A549 (cell line): Measurements from ENCODE around the gene CMTM2. TPM values are rescaled to one million over a fixed set of nuclear protein-coding genes. Genes with fewer than 3 reads are reported as not detected.

Experiments used
- ATAC-seq, 2 experiments: fragments of 200-7000 bp in 1 of 2; fragments of >200 bp in 1 of 2; cut with Nextera tagmentation in 1 of 2; cut with Tn5 transposase in 1 of 2; 3 replicates each; pipeline versions ENCODE4 v1.8.0 to v1.9.1; 2018 to 2020; ENCODE audit warnings: mild to moderate bottlenecking in 1 of 2, moderate library complexity in 1 of 2
- CTCF ChIA-PET: fragments of 300-600 bp; sonication (Branson Sonifier 250); formaldehyde crosslinking; extraction: SDS; loops from one replicate; lab custom pipeline; 2021; ENCODE audit warnings: antibody characterized with exemption, inconsistent platforms; lab: Yijun Ruan, JAX
- POLR2A ChIA-PET: fragments of 350-600 bp; formaldehyde crosslinking; extraction: SDS; loops from one replicate; lab custom pipeline; 2021; ENCODE audit warnings: antibody characterized with exemption, inconsistent platforms; lab: Yijun Ruan, JAX
- DNase-seq, 2 experiments: peaks; one replicate each; pipeline versions ENCODE4 v3.0.0 to v3.0.0-alpha.2; 2011 to 2016; ENCODE audit warnings: low read depth in 1 of 2, low spot score in 1 of 2
- FAIRE-seq: peaks from 2 replicates; lab custom pipeline; 2011; peaks lifted over from hg19 to GRCh38; lab: Jason Lieb, UNC
- H3K27ac ChIP-seq, 2 experiments: fragments of >200 bp; sonication (Bioruptor Twin); formaldehyde crosslinking; 3 replicates each; pipeline ENCODE4 v1.5.1; 2016 to 2017
- H3K4me1 ChIP-seq: fragments of >200 bp; sonication (Bioruptor Twin); formaldehyde crosslinking; 3 replicates; pipeline ENCODE4 v1.6.1; 2016
- H3K4me2 ChIP-seq: fragments of >200 bp; sonication (Bioruptor Twin); formaldehyde crosslinking; 3 replicates; pipeline ENCODE4 v1.6.1; 2016
- H3K4me3 ChIP-seq: fragments of >200 bp; sonication (Bioruptor Twin); formaldehyde crosslinking; 3 replicates; pipeline ENCODE4 v1.5.1; 2016
- H3K9me3 ChIP-seq: fragments of >200 bp; sonication (Bioruptor Twin); formaldehyde crosslinking; 3 replicates; pipeline ENCODE4 v1.6.1; 2016
- CBX2 ChIP-seq: fragments of 200-600 bp; sonication (generic); IDR thresholded peaks from 2 replicates; pipeline ENCODE4 v1.6.1; 2016; ENCODE audit warnings: low read depth, mild to moderate bottlenecking, borderline replicate concordance
- CEBPB ChIP-seq, 2 experiments: fragments of >200 bp in 1 of 2; sonication (Bioruptor Twin) in 1 of 2; formaldehyde crosslinking in 1 of 2; IDR thresholded peaks; 2 replicates each; pipeline ENCODE4 v1.6.1; 2012 to 2016
- EP300 ChIP-seq, 2 experiments: fragments of >200 bp; sonication (Bioruptor Twin); formaldehyde crosslinking; IDR thresholded peaks; 2 replicates in 1 of 2; 3 replicates in 1 of 2; pipeline ENCODE4 v1.6.1; 2016 to 2017
- FOSB ChIP-seq: fragments of 250-450 bp; sonication (Bioruptor Pico); IDR thresholded peaks from 2 replicates; pipeline ENCODE4 v1.5.0; 2020; ENCODE audit warnings: mild to moderate bottlenecking, moderate library complexity
- HOXB13 ChIP-seq: fragments of 250-450 bp; sonication (Bioruptor Pico); IDR thresholded peaks from 2 replicates; pipeline ENCODE4 v1.5.0; 2020; ENCODE audit warnings: low read depth, mild to moderate bottlenecking, moderate library complexity
- JUN ChIP-seq, 2 experiments: fragments of >200 bp; sonication (Bioruptor Twin); formaldehyde crosslinking; IDR thresholded peaks; 2 replicates in 1 of 2; 3 replicates in 1 of 2; pipeline ENCODE4 v1.6.1; 2016 to 2017
- JUNB ChIP-seq: fragments of >200 bp; sonication (Bioruptor Twin); formaldehyde crosslinking; IDR thresholded peaks from 2 replicates; pipeline ENCODE4 v1.6.1; 2016
- KDM1A ChIP-seq: fragments of 200-600 bp; sonication (generic); IDR thresholded peaks from 2 replicates; pipeline ENCODE4 v1.6.1; 2016; ENCODE audit warnings: low read depth, mild to moderate bottlenecking
- MAFK ChIP-seq: fragments of 450-650 bp; IDR thresholded peaks from 2 replicates; pipeline ENCODE4 v1.6.1; 2014; ENCODE audit not compliant: partially characterized antibody
- NFE2L2 ChIP-seq: fragments of 150-350 bp; conservative IDR thresholded peaks from 2 replicates; pipeline ENCODE4 v1.6.1; 2014; ENCODE audit warnings: low read length
- NR3C1 ChIP-seq: fragments of >200 bp; sonication (Bioruptor Twin); formaldehyde crosslinking; IDR thresholded peaks from 3 replicates; pipeline ENCODE4 v1.6.1; 2017
- RAD21 ChIP-seq, 2 experiments: fragments of >200 bp in 1 of 2; sonication (Bioruptor Twin) in 1 of 2; formaldehyde crosslinking in 1 of 2; IDR thresholded peaks in 1 of 2; conservative IDR thresholded peaks in 1 of 2; 2 replicates in 1 of 2; 3 replicates in 1 of 2; pipeline ENCODE4 v1.6.1; 2012 to 2018; ENCODE audit warnings: inconsistent platforms in 1 of 2
- RARB ChIP-seq: fragments of 250-450 bp; sonication (Bioruptor Pico); IDR thresholded peaks from 2 replicates; pipeline ENCODE4 v1.8.0; 2021; ENCODE audit warnings: mild to moderate bottlenecking, moderate library complexity
- RNF2 ChIP-seq: fragments of 200-600 bp; sonication (generic); IDR thresholded peaks from 2 replicates; pipeline ENCODE4 v1.6.1; 2016; ENCODE audit warnings: low read depth, mild to moderate bottlenecking, antibody characterized with exemption, moderate library complexity, borderline replicate concordance
- SMC3 ChIP-seq: fragments of >200 bp; sonication (Bioruptor Twin); formaldehyde crosslinking; IDR thresholded peaks from 3 replicates; pipeline ENCODE4 v1.6.1; 2018; ENCODE audit warnings: inconsistent platforms
- SREBF2 ChIP-seq: fragments of 450-650 bp; IDR thresholded peaks from 2 replicates; pipeline ENCODE4 v1.6.1; 2014; ENCODE audit warnings: mild to moderate bottlenecking, moderate library complexity
- ZSCAN20 ChIP-seq: fragments of 250-450 bp; sonication (Bioruptor Pico); IDR thresholded peaks from 2 replicates; pipeline ENCODE4 v1.8.0; 2022; ENCODE audit warnings: mild to moderate bottlenecking, moderate library complexity
- WGBS: methylation state at CpG from one replicate; pipeline ENCODE4 v1.1.6; 2017; ENCODE audit errors: missing lambda C conversion rate; 5-methylcytosine and 5-hydroxymethylcytosine counted together
- polyA plus RNA-seq, 4 experiments: library from polyadenylated mRNA; depleted of rRNA in 3 of 4; stranded (reverse); fragments of >200 nt; fragmentation: RNase III in 1 of 4; extraction: RNeasy Plus Mini Kit Qiagen cat#74134 plus additional on column Dnase treatment in 1 of 4; gene quantifications; 2 replicates in 3 of 4; 3 replicates in 1 of 4; pipeline ENCODE4 v1.2.3, GENCODE V29; 2011 to 2017
- TF ChIP-seq, protein P1 (sequence below): fragments of 450-650 bp; IDR thresholded peaks from 2 replicates; pipeline ENCODE4 v1.6.1; 2014; ENCODE audit warnings: antibody characterized with exemption
- TF ChIP-seq, protein P2 (sequence below): IDR thresholded peaks from 2 replicates; pipeline ENCODE4 v1.6.1; 2012

Gene CMTM2
- polyA plus RNA-seq, 2 of the 4 experiments (the other 2 are of a cell fraction): 0.15 TPM; not detected in 1

DNA sequence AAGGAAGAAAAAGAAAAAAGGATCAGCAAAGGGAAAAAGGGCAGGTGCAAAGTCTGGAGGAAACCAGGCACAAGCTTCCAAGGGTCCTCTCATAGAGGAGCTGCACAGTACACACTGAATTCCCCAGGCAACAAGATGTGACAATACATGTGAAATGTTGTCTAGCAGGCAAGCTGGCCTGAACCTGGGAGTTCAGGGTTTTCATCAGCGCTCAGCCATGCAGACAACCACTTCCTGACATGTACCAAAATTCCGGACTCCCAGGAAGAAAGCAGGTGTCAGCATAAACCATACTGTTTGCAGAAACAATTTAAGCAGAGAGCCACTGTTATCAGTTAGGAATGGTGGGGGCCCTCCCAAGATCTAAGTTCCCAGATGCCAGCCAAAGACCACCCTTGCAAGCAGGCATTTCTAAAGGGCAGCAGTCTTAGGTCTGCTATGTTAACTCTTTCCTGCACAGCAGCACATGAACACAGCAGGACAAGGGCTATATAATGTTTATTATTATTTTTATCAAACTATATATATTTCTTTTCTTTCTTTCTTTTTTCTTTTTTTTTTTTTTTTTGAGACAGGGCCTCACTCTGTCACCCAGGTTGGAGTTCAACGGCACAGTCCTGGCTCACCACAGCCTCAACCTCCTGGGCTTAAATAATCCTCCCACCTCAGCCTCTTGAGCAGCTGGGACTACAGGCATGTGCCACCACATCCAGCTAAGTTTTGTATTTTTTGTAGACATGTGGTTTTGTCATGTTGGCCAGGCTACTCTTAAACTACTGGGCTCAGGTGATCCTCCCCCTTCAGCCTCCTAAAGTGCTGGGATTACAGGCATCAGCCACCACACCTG is 39.4 kb upstream of the CMTM2 start:
- no peaks in the 10 kb centered on the region for H3K4me1 ChIP-seq
- ATAC-seq (no peak), DNase-seq (no peak), FAIRE-seq (no peak)
- H3K9me3 ChIP-seq: no peaks in the 10 kb centered on the region
- CTCF ChIA-PET: interaction anchor here (0.6 to 0.9 kb wide), 3 partner anchors 40 to 182 kb away, joined by 3 read pairs; no protein-coding TSS in a partner anchor
- TF ChIP-seq, protein P1, sequence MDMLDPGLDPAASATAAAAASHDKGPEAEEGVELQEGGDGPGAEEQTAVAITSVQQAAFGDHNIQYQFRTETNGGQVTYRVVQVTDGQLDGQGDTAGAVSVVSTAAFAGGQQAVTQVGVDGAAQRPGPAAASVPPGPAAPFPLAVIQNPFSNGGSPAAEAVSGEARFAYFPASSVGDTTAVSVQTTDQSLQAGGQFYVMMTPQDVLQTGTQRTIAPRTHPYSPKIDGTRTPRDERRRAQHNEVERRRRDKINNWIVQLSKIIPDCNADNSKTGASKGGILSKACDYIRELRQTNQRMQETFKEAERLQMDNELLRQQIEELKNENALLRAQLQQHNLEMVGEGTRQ: no peak
- peak; percentile 27 for TF ChIP-seq MAFK
- H3K4me3 ChIP-seq: no peak overlapping the region
- WGBS: 96% methylated on average over 3 of the region's 3 CpGs
- POLR2A ChIA-PET: interaction anchor here (0.6 kb wide), 1 partner anchor 25 kb away, joined by 5 read pairs; no protein-coding TSS in a partner anchor
- H3K27ac ChIP-seq: no peak overlapping the region
- no peak overlapping the region for H3K4me2 ChIP-seq

DNA sequence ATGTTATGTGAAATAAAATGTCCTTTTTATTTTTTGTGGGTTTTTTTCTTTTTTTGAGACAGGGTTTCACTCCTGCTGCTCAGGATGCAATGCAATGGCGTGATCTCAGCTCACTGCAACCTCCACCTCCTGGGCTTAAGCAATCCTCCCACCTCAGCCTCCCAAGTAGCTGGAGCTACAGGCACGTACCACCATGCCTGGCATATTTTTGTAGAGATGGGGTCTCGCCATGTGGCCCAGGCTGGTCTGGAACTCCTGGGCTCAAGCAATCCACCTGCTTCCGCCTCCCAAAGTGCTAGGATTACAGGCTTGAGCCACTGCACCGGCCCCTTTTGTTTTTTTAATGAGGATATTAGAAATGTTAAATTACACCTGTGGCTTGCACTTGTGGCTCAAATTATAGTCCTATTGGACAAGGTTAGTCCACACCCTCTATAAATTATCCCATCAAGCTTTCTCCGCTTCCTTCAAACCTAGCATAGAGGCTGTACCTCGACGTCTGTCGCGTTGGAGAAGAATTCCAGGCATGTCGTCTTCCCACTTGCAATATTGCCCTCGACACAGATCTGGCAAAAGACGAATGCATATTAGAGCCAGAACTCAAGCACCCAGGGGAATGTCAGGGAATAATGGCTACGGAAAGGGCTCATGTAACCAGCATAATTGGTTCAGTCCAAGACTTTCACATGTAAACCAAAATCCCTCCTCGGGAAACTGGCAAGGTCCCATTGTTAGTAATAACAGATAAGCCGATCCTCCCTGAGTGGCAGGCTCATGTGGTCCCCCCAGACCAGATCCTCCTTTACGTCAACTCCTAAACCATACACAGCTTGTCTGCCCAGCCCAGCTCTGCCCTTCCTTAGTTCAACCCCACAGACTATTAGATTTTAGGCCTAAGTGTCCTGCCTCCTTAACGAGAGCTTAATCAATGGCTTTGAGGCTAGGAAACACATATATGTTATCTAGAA is 37.6 kb upstream of the CMTM2 start:
- no peak for TF ChIP-seq CEBPB (IDR thresholded peaks at IDR 0.05)
- TF ChIP-seq JUNB: no peak
- TF ChIP-seq NR3C1: no peak
- no peak for TF ChIP-seq NFE2L2
- no peak for TF ChIP-seq ZSCAN20 (CRISPR knock-in tag)
- Histone ChIP-seq H3K27ac (no peak overlapping the region), H3K4me1 (no peaks in the 10 kb centered on the region), H3K9me3 (no peaks in the 10 kb centered on the region), H3K4me3 (no peak overlapping the region), H3K4me2 (no peak overlapping the region)
- POLR2A ChIA-PET: no interaction called here
- CTCF ChIA-PET: interaction anchor here (0.6 to 0.9 kb wide), 2 partner anchors 14 to 726 kb away, joined by 3 to 4 read pairs; no protein-coding TSS in a partner anchor
- FAIRE-seq (no peak), DNase-seq (no peak), ATAC-seq (no peak)
- WGBS: 95% methylated on average over 18 of the region's 18 CpGs

DNA sequence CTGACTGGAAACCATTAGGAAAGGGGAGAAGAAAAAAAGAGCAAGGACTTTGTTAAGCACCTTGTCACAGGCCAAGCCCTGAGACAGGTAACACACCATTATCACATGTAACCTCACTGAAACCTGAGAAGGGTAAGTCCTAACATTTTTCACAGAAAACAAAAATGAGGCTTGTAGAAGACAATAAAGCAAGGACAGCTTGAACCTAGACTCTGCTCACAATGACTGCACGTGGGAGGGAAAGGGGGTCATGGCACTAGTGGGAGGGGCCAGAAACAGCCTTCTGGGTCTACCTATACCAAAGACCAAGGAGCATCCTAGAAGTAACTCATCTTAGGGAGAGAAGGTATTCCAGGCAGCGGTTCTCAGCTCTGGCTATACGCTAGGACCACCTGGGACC is 36.9 kb upstream of the CMTM2 start:
- CTCF ChIA-PET: interaction anchor here (0.6 to 0.9 kb wide), 2 partner anchors 15 to 726 kb away, joined by 3 to 4 read pairs; no protein-coding TSS in a partner anchor
- no peak for ATAC-seq

DNA sequence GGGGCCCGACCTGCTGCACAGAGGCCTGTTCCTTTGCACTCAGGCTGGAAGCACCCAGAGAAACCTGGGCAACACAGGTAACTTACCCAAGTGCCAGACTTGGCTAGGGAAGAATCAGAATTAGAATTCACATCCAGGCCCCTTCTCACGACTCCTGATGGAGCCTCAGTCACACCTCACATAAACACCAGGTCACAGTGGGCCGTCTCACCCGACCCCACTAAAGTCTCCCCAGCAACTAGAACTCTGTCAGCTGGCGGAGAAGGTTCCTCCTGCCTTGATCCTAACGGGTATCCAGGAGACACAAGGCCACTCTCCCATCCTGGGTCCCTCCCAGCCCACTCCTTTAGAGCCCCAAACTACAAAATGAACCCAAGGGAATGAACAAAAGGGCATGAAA is 35.7 kb upstream of the CMTM2 start:
- CTCF ChIA-PET: interaction anchor here (1.1 to 1.8 kb wide), 3 partner anchors 10 to 60 kb away, joined by 3 to 7 read pairs (median 5); no protein-coding TSS in a partner anchor
- Histone ChIP-seq H3K4me1 (no peaks in the 10 kb centered on the region), H3K9me3 (no peaks in the 10 kb centered on the region), H3K4me3 (no peak overlapping the region), H3K4me2 (no peak overlapping the region), H3K27ac (no peak overlapping the region)
- ATAC-seq (no peak), FAIRE-seq (no peak), DNase-seq (no peak)
- TF ChIP-seq EP300 (IDR thresholded peaks at IDR 0.05) (no peak), NR3C1 (no peak)
- TF ChIP-seq, protein P1: no peak
- POLR2A ChIA-PET: interaction anchor here (0.6 kb wide), 1 partner anchor 21 kb away, joined by 4 read pairs; no protein-coding TSS in a partner anchor
- WGBS: 77% methylated on average over 6 of the region's 6 CpGs

More for the DNA sequence above, 36.9 kb upstream of the CMTM2 start:
- Histone ChIP-seq H3K4me3 (no peak overlapping the region), H3K27ac (no peak overlapping the region), H3K9me3 (no peaks in the 10 kb centered on the region), H3K4me2 (no peak overlapping the region), H3K4me1 (no peaks in the 10 kb centered on the region)
- POLR2A ChIA-PET: no interaction called here
- DNase-seq: no peak
- FAIRE-seq: no peak
- TF ChIP-seq FOSB (CRISPR knock-in tag) (no peak), CBX2 (no peak), CEBPB (IDR thresholded peaks at IDR 0.05) (no peak), SREBF2 (no peak), RNF2 (no peak), SMC3 (no peak), RARB (CRISPR knock-in tag) (no peak), KDM1A (no peak), MAFK (no peak), RAD21 (conservative IDR thresholded peaks at IDR 0.05 in 1 of 2, IDR thresholded peaks at IDR 0.05 in 1 of 2) (no peak), HOXB13 (CRISPR knock-in tag) (no peak), JUN (IDR thresholded peaks at IDR 0.05) (no peak), NFE2L2 (no peak)
- TF ChIP-seq, protein P2, sequence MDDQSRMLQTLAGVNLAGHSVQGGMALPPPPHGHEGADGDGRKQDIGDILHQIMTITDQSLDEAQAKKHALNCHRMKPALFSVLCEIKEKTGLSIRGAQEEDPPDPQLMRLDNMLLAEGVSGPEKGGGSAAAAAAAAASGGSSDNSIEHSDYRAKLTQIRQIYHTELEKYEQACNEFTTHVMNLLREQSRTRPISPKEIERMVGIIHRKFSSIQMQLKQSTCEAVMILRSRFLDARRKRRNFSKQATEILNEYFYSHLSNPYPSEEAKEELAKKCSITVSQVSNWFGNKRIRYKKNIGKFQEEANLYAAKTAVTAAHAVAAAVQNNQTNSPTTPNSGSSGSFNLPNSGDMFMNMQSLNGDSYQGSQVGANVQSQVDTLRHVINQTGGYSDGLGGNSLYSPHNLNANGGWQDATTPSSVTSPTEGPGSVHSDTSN: no peak
- 89% methylated on average over 3 of the region's 3 CpGs for WGBS
